ENCODE measurements around the gene TSEN2. TPM values are rescaled to one million over a fixed set of nuclear protein-coding genes. Genes with fewer than 3 reads are reported as not detected.

The TSEN2 gene
- total and polyA plus RNA-seq, 10 of the 15 experiments (the other 5 are each of a cell fraction or from before 2014, with no cell fraction given) = 17.7 to 32.3 (median 24.3) TPM

GRCh38 chr3:12464181-12464580 lies 20.1 kb upstream of the TSEN2 start (continued):
- TF ChIP-seq, protein P1, sequence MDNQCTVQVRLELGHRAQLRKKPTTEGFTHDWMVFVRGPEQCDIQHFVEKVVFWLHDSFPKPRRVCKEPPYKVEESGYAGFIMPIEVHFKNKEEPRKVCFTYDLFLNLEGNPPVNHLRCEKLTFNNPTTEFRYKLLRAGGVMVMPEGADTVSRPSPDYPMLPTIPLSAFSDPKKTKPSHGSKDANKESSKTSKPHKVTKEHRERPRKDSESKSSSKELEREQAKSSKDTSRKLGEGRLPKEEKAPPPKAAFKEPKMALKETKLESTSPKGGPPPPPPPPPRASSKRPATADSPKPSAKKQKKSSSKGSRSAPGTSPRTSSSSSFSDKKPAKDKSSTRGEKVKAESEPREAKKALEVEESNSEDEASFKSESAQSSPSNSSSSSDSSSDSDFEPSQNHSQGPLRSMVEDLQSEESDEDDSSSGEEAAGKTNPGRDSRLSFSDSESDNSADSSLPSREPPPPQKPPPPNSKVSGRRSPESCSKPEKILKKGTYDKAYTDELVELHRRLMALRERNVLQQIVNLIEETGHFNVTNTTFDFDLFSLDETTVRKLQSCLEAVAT (IDR thresholded peaks at IDR 0.05) = no peak
- TF ChIP-seq RUNX3 (IDR thresholded peaks at IDR 0.05; ENCODE audit: low read length) (no peak), PAX8 (IDR thresholded peaks at IDR 0.05) (no peak), SRF (IDR thresholded peaks at IDR 0.05; ENCODE audit: low read depth in 2 of 2, low read length in 2 of 2) (no peak), ZNF207 (IDR thresholded peaks at IDR 0.05; ENCODE audit: borderline replicate concordance) (no peak), LARP7 (IDR thresholded peaks at IDR 0.05) (no peak), FOXM1 (IDR thresholded peaks at IDR 0.05; ENCODE audit: low read depth, low read length) (no peak)

DNA sequence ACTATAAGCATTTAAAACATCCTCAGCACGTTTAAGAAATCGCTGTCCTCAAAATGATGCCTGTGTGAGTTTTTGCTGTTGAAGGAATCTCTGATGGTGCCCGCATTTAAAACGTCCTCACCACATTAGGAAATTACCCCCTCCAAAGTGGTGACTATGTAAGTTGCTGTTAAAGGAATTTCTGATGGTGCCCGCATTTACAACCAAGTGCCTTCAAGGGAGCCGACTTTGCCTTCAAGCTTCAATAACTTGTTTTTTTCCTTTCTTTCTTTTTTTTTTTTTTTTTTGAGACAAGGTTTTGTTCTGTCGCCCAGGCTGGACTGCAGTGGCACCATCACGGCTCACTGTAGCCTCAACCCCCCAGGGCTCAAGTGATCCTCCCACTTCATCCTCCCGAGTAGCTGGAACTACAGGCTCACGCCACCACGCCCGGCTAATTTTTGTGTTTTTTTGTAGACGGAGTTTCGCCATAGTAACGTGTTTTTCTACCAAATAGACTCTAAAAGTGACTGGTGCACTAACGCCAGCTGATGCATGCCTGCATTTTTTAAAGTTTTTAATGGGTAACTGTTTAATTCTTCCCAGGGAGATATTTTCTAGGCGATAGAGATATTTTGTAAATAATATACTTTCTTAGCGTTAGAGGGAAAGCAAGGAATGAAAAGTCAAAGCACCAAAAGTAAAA lies 19.0 kb upstream of the TSEN2 start:
- no peak for FAIRE-seq
- CTCF ChIA-PET = interaction anchor here (0.7 kb wide), 1 partner anchor 14 kb away, joined by 3 read pairs; no protein-coding TSS in a partner anchor
- RAD21 ChIA-PET (ENCODE audit: unreplicated experiment) = interaction anchor here (0.6 kb wide), 1 partner anchor 252 kb away, joined by 3 read pairs; no protein-coding TSS in a partner anchor
- no peak for DNase-seq (ENCODE audit: low read depth, low spot score)
- H3K79me2 ChIP-seq (ENCODE audit: control insufficient read depth, insufficient read depth, low read length) = no peaks in the 10 kb centered on the region
- H3K4me1 ChIP-seq (ENCODE audit: control insufficient read depth, insufficient read depth, low read length) = no peaks in the 10 kb centered on the region
- no peak overlapping the region for H2AFZ ChIP-seq (ENCODE audit: control insufficient read depth, low read depth, low read length)
- no peak overlapping the region for H3K4me2 ChIP-seq (ENCODE audit: control insufficient read depth, insufficient read depth)
- no peak overlapping the region for H3K27ac ChIP-seq (ENCODE audit: control insufficient read depth, insufficient read depth)
- SMC1A ChIA-PET (ENCODE audit: uncharacterized antibody, unreplicated experiment) = no interaction called here
- no peak for TF ChIP-seq MYB (IDR thresholded peaks at IDR 0.05; ENCODE audit: borderline replicate concordance, low read depth, low read length)
- no peak for TF ChIP-seq REST (IDR thresholded peaks at IDR 0.05; ENCODE audit: low read depth, low read length)
- TF ChIP-seq BMI1 (IDR thresholded peaks at IDR 0.05; ENCODE audit: borderline replicate concordance) = no peak
- no peak for TF ChIP-seq JUNB (IDR thresholded peaks at IDR 0.05)
- TF ChIP-seq, protein P2, sequence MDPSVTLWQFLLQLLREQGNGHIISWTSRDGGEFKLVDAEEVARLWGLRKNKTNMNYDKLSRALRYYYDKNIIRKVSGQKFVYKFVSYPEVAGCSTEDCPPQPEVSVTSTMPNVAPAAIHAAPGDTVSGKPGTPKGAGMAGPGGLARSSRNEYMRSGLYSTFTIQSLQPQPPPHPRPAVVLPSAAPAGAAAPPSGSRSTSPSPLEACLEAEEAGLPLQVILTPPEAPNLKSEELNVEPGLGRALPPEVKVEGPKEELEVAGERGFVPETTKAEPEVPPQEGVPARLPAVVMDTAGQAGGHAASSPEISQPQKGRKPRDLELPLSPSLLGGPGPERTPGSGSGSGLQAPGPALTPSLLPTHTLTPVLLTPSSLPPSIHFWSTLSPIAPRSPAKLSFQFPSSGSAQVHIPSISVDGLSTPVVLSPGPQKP (IDR thresholded peaks at IDR 0.05; ENCODE audit: low read depth, low read length) = no peak
- H3K9ac ChIP-seq (ENCODE audit: control insufficient read depth, insufficient read depth, low read length) = no peak overlapping the region
- no TSS peak for BruUV-seq (replicated peaks)
- no peak for ATAC-seq
- no peaks in the 10 kb centered on the region for H3K36me3 ChIP-seq (ENCODE audit: control insufficient read depth in 2 of 2, insufficient read depth in 2 of 2, low read length in 1 of 2)
- no peak overlapping the region for H3K4me3 ChIP-seq
- no peaks in the 10 kb centered on the region; a peak in 2 of 4 replicates for H3K27me3 ChIP-seq (replicated peaks in 1 of 2; ENCODE audit: control insufficient read depth in 2 of 2, insufficient read depth in 2 of 2, low read length in 1 of 2)
- in situ Hi-C loops (cut with MboI) (no loop called here), intact Hi-C loops (cut with micrococcal nuclease; ENCODE audit: unreplicated experiment) (no loop called here)
- H3K9me3 ChIP-seq (replicated peaks; ENCODE audit: control insufficient read depth, insufficient read depth, low read length) = no peaks in the 10 kb centered on the region
- POLR2A ChIA-PET = no interaction called here
- WGBS (ENCODE audit: insufficient coverage, insufficient replicate concordance, low lambda C conversion rate, missing lambda C conversion rate) = 44% methylated on average over 16 of the region's 18 CpGs
- no peaks in the 10 kb centered on the region for H4K20me1 ChIP-seq (ENCODE audit: control insufficient read depth, insufficient read depth)
